ENCODE data around the gene EOLA2. TPM values are rescaled to one million over a fixed set of nuclear protein-coding genes. Genes with fewer than 3 reads are reported as not detected.
"Not testable (repeated sequence)": the region's sequence is repeated elsewhere in the genome, so short reads cannot be mapped to it uniquely, and the experiment has no call there.

The EOLA2 gene
- polyA plus RNA-seq, 2 donors = 13.9 to 23.1 TPM

DNA sequence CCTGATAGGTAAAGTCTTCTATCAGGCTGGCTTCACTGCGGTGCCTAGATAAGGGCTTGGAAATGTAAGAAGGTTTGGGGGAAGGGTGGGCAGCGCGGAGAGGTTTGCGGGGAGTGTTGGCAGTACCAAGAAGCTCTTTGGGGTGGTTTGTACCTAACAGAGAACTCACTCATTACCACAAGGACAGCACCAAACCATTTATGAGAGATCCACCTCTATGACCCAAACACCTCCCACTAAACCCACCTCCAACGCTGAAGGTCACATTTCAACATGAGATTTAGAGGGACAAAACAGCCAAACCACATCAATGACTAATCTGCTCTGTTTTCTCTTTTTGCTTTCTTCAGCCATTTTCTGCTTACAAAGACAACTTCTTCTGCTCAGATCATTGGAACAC, 13.9 kb downstream of the EOLA2 start:
- no CpG with 5 or more reads among the region's 5 CpGs for WGBS, 2 donors
- H3K36me3 ChIP-seq (ENCODE audit: control insufficient read depth in 2 of 2, insufficient read depth in 2 of 2, low read length in 1 of 2); H3K4me3 ChIP-seq (ENCODE audit: low read depth in 1 of 2, low read length in 2 of 2); H3K4me1 ChIP-seq (ENCODE audit: control insufficient read depth in 2 of 2, insufficient read depth in 2 of 2, low read length in 1 of 2); H3K27ac ChIP-seq (ENCODE audit: low read depth in 2 of 2, low read length in 1 of 2); H3K9me3 ChIP-seq (ENCODE audit: control insufficient read depth in 2 of 2, insufficient read depth in 1 of 2, low read depth in 1 of 2, low read length in 1 of 2); H3K27me3 ChIP-seq (ENCODE audit: control insufficient read depth in 1 of 2, insufficient read depth in 2 of 2, low read length in 2 of 2): not testable (repeated sequence)

DNA sequence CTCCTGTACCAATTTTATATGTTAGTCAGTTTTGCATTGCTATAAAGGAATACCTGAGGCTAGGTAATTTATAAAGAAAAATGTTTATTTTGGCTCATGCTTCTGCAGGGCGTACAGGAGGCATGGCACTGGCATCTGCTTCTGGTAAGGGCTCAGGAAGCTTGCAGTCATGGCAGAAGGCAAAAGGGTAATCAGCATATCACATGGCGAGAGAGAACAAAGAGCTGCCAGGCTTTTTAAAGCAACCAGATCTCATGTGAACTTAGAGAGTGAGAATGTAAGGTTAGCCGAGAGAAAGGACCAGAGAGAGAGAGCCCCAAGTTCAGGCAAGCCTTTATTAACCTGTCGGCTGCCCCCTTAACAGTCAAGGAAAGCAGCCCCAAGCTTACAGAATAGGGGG, 14.5 kb downstream of the EOLA2 start:
- no CpG with 5 or more reads among the region's 4 CpGs for WGBS, 2 donors
- not testable (repeated sequence) for H3K27ac ChIP-seq (ENCODE audit: low read depth in 2 of 2, low read length in 1 of 2); H3K36me3 ChIP-seq (ENCODE audit: control insufficient read depth in 2 of 2, insufficient read depth in 2 of 2, low read length in 1 of 2); H3K4me1 ChIP-seq (ENCODE audit: control insufficient read depth in 2 of 2, insufficient read depth in 2 of 2, low read length in 1 of 2); H3K27me3 ChIP-seq (ENCODE audit: control insufficient read depth in 1 of 2, insufficient read depth in 2 of 2, low read length in 2 of 2); H3K9me3 ChIP-seq (ENCODE audit: control insufficient read depth in 2 of 2, insufficient read depth in 1 of 2, low read depth in 1 of 2, low read length in 1 of 2); H3K4me3 ChIP-seq (ENCODE audit: low read depth in 1 of 2, low read length in 2 of 2)

DNA sequence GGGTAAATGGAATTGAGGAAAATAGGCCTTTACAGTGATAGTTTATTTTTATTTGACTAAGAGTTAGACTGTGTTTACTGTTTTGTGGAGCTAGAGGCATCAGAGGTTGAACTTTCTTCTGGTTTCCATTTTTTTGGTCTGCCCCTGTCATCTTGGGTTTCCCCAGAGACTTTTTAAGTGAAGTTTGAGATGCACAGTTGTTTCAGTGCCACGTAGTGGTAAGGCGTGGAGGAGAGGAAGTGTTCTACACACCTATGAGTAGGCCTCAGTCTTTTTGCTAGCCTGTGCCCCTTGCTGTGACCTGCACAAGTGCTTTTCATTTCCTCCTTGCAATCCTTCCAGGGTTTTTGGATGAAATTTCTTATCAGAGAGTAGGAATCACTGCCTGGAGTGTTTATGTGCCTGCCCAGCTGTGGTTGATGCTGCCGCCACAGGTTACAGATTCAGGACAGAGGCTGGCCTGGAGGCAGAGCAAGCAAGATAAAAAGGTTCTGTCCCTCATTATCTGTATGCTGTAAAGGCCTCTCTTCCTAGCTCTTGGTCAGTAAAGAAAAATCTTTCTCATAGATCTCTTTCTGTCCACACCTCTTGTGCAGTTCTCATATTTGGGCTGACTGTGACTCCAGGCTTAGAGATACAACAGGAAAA, 21.4 kb downstream of the EOLA2 start:
- Histone ChIP-seq H3K36me3 (ENCODE audit: control insufficient read depth in 2 of 2, insufficient read depth in 2 of 2, low read length in 1 of 2) (no peaks in the 10 kb centered on the region), H3K27ac (ENCODE audit: low read depth in 2 of 2, low read length in 1 of 2) (no peak overlapping the region), H3K4me3 (ENCODE audit: low read depth in 1 of 2, low read length in 2 of 2) (no peak overlapping the region), H3K9me3 (ENCODE audit: control insufficient read depth in 2 of 2, insufficient read depth in 1 of 2, low read depth in 1 of 2, low read length in 1 of 2) (no peaks in the 10 kb centered on the region), H3K27me3 (ENCODE audit: control insufficient read depth in 1 of 2, insufficient read depth in 2 of 2, low read length in 2 of 2) (no peaks in the 10 kb centered on the region), H3K4me1 (ENCODE audit: control insufficient read depth in 2 of 2, insufficient read depth in 2 of 2, low read length in 1 of 2) (no peaks in the 10 kb centered on the region)
- 79 to 81% methylated on average over 3 of the region's 3 CpGs for WGBS, 2 donors

DNA sequence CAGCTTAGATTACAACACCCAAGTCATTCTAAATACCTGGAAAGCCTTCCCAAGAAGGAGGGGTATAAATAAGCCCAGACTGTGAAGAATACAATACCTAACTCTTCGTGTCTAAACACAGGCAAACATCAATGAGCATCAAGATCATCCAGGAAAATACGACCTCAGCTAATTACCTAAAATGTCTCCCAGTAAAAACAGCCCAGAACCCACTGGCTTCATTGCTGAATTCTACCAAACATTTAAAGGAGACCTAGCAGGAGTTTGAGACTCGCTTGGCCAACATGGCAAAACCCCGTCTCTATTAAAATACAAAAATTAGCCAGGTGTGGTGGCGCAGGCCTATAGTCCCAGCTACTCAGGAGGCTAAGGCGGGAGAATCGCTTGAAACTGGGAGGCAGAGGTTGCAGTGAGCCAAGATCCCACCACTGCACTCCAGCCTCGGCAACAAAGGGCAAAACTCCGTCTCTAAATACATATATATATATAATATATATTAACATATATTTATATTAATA, 28.1 kb downstream of the EOLA2 start:
- Histone ChIP-seq H3K27ac (ENCODE audit: low read depth in 2 of 2, low read length in 1 of 2) (no peak overlapping the region), H3K9me3 (ENCODE audit: control insufficient read depth in 2 of 2, insufficient read depth in 1 of 2, low read depth in 1 of 2, low read length in 1 of 2) (no peaks in the 10 kb centered on the region), H3K4me1 (ENCODE audit: control insufficient read depth in 2 of 2, insufficient read depth in 2 of 2, low read length in 1 of 2) (no peaks in the 10 kb centered on the region), H3K27me3 (ENCODE audit: control insufficient read depth in 1 of 2, insufficient read depth in 2 of 2, low read length in 2 of 2) (no peaks in the 10 kb centered on the region), H3K4me3 (ENCODE audit: low read depth in 1 of 2, low read length in 2 of 2) (no peak overlapping the region), H3K36me3 (ENCODE audit: control insufficient read depth in 2 of 2, insufficient read depth in 2 of 2, low read length in 1 of 2) (no peaks in the 10 kb centered on the region)
- WGBS, 2 donors = 91 to 95% methylated on average over 9 of the region's 9 CpGs

DNA sequence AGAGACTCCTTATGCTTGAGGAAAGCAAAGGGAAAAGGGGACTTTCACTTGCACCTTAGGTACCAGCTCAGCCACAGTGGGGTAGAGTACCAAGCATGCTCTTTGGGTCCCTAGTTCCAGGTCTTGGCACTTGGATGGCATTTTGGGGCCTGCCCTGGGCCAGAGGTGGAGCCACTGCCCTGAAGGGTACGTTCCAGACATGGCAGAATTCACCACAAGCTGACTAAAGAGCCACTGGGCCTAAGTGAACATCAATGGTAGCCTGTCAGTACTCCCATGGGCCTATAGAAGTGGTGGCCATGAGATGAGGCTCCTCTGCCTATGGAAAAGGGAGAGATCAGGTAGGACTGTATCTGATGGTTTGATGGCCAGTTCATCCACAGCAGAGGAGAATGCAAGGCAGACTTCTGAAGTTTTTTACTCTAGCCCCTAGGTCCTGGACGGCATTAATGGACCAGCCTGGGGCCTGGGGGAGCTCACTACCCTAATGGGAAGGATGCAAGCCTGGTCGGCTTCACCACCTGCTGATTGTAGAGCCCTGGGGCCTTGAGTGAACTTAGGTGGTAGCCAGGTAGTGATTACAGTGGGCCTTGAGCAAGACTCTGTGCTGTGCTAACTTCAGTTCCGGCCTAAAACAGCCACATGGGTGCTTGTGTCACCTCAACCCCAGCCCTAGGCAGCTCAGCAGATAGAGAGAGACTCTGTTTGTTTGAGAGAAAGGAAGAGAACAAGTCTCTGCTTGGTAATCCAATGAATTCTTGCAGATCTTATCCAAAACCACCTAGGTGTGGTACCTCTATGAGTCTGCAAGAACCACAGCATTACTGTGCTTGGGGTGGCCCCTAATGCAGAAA, 28.7 kb downstream of the EOLA2 start:
- WGBS, 2 donors = 91 to 92% methylated on average over 4 of the region's 4 CpGs
- H3K27ac ChIP-seq (ENCODE audit: low read depth in 2 of 2, low read length in 1 of 2) = no peak overlapping the region

DNA sequence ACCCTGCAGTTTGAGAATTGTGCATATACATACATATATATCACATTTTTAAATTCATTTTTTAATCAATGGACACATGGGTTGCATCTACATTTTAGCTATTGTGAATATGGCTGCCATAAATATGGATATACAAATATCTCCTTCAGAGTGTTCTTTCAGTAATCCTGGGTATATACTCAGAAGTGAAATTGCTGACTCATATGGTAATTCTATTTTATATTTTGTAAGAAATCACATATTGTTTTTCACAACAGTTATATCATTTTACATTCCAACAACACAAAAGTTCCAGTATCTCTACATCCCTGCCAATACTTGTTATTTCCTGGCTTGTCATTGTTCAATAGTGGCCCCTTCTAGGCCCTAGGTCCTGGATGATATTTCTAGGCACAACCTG, 29.6 kb downstream of the EOLA2 start:
- Histone ChIP-seq H3K27ac (ENCODE audit: low read depth in 2 of 2, low read length in 1 of 2) (no peak overlapping the region), H3K4me3 (ENCODE audit: low read depth in 1 of 2, low read length in 2 of 2) (no peak overlapping the region), H3K27me3 (ENCODE audit: control insufficient read depth in 1 of 2, insufficient read depth in 2 of 2, low read length in 2 of 2) (no peaks in the 10 kb centered on the region), H3K4me1 (ENCODE audit: control insufficient read depth in 2 of 2, insufficient read depth in 2 of 2, low read length in 1 of 2) (no peaks in the 10 kb centered on the region), H3K36me3 (ENCODE audit: control insufficient read depth in 2 of 2, insufficient read depth in 2 of 2, low read length in 1 of 2) (no peaks in the 10 kb centered on the region), H3K9me3 (ENCODE audit: control insufficient read depth in 2 of 2, insufficient read depth in 1 of 2, low read depth in 1 of 2, low read length in 1 of 2) (no peaks in the 10 kb centered on the region)

More for the DNA sequence above, 28.7 kb downstream of the EOLA2 start:
- Histone ChIP-seq H3K4me3 (ENCODE audit: low read depth in 1 of 2, low read length in 2 of 2) (no peak overlapping the region), H3K4me1 (ENCODE audit: control insufficient read depth in 2 of 2, insufficient read depth in 2 of 2, low read length in 1 of 2) (no peaks in the 10 kb centered on the region), H3K36me3 (ENCODE audit: control insufficient read depth in 2 of 2, insufficient read depth in 2 of 2, low read length in 1 of 2) (no peaks in the 10 kb centered on the region), H3K27me3 (ENCODE audit: control insufficient read depth in 1 of 2, insufficient read depth in 2 of 2, low read length in 2 of 2) (no peaks in the 10 kb centered on the region), H3K9me3 (ENCODE audit: control insufficient read depth in 2 of 2, insufficient read depth in 1 of 2, low read depth in 1 of 2, low read length in 1 of 2) (no peaks in the 10 kb centered on the region)

DNA sequence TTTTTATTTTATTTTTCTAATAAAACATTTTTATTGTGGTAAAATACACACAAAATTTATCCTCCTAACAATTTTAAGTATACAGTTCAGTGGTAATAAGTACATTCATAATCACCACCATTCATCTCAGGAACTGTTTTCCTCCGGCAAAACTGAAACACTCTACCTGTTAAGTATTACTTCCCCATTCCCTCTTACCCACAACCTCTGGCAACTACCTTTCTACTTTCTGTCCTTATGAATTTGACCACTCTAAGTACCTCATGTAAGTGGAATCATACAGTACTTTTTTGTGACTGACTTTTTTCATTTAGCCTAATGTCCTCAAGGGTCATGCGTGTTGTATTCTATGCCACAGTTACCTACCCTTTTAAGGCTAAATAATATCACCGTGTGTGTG, 30.0 kb downstream of the EOLA2 start:
- Histone ChIP-seq H3K36me3 (ENCODE audit: control insufficient read depth in 2 of 2, insufficient read depth in 2 of 2, low read length in 1 of 2) (no peaks in the 10 kb centered on the region), H3K9me3 (ENCODE audit: control insufficient read depth in 2 of 2, insufficient read depth in 1 of 2, low read depth in 1 of 2, low read length in 1 of 2) (no peaks in the 10 kb centered on the region), H3K27ac (ENCODE audit: low read depth in 2 of 2, low read length in 1 of 2) (no peak overlapping the region), H3K27me3 (ENCODE audit: control insufficient read depth in 1 of 2, insufficient read depth in 2 of 2, low read length in 2 of 2) (no peaks in the 10 kb centered on the region), H3K4me3 (ENCODE audit: low read depth in 1 of 2, low read length in 2 of 2) (no peak overlapping the region), H3K4me1 (ENCODE audit: control insufficient read depth in 2 of 2, insufficient read depth in 2 of 2, low read length in 1 of 2) (no peaks in the 10 kb centered on the region)
- 92 to 94% methylated on average over 3 of the region's 3 CpGs for WGBS, 2 donors

DNA sequence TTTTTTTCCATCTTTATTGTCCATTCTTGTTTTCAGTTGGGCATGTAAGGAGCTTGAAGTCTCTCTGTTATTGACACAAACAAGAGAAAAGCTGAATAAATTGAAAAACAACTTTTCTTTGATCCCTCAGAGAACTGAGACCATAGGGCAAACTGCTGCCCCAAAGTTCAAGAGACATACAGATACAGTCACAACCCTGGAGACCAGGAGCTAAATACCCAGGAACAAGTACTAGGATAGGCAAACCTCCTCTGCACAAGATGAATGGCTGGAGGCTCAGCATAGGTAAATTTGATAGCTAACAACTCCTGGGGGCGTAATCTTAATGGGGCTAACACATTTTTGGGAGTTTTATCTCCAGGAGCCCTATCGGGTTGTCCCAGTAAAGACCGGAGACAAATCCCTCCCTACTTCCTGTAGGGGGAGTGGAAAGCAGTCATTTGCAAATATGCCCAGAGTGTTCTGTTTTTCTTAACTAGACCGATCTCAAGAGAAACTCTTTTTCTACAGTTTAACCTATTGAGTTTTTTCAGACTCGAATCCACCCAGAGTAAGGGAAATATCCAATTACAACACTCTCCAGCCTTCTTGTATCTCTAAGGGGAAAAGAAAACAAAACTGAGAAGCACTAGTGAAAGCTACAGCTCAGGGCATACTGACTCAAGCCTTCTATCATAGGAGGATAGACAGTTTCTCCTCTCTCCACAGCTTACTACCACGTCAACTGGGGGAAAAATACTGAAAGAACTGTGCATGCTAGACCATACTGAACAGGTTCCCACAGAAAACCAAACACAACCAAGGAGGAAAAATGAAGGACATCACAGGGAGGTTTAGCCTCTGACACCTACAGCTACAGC, 34.2 kb downstream of the EOLA2 start:
- no peaks in the 10 kb centered on the region for H3K4me1 ChIP-seq (ENCODE audit: control insufficient read depth in 2 of 2, insufficient read depth in 2 of 2, low read length in 1 of 2)
- peaks cover 0 to 4% of the 10 kb centered on the region in 2 donors for H3K27me3 ChIP-seq (ENCODE audit: control insufficient read depth in 1 of 2, insufficient read depth in 2 of 2, low read length in 2 of 2)
- H3K9me3 ChIP-seq (ENCODE audit: control insufficient read depth in 2 of 2, insufficient read depth in 1 of 2, low read depth in 1 of 2, low read length in 1 of 2) = no peaks in the 10 kb centered on the region
- 27 to 34% methylated on average over 6 of the region's 6 CpGs for WGBS, 2 donors
- H3K36me3 ChIP-seq (ENCODE audit: control insufficient read depth in 2 of 2, insufficient read depth in 2 of 2, low read length in 1 of 2) = no peaks in the 10 kb centered on the region
- no peak overlapping the region for H3K4me3 ChIP-seq (ENCODE audit: low read depth in 1 of 2, low read length in 2 of 2)
- no peak overlapping the region for H3K27ac ChIP-seq (ENCODE audit: low read depth in 2 of 2, low read length in 1 of 2)

DNA sequence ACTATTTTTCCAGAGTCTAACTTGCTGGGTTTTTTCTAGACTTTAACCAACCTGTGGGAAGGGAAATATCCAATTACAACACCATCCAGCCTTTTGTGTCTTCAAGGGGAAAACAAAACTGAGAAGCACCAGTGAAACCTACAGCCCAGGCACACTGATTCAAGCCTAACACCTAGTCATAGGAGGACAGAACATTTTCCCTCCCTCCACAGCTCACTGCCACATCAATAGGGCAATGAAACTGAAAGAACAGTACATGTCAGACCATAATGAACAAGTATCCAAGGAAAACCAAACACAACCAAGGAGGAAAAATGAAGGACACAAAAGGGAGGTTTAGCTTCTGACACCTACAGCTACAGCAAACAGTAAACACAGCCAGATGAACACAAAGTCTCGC, 39.7 kb downstream of the EOLA2 start:
- Histone ChIP-seq H3K4me3 (ENCODE audit: low read depth in 1 of 2, low read length in 2 of 2) (no peak overlapping the region), H3K4me1 (ENCODE audit: control insufficient read depth in 2 of 2, insufficient read depth in 2 of 2, low read length in 1 of 2) (no peaks in the 10 kb centered on the region), H3K9me3 (ENCODE audit: control insufficient read depth in 2 of 2, insufficient read depth in 1 of 2, low read depth in 1 of 2, low read length in 1 of 2) (no peaks in the 10 kb centered on the region), H3K27me3 (ENCODE audit: control insufficient read depth in 1 of 2, insufficient read depth in 2 of 2, low read length in 2 of 2) (peaks cover 0 to 4% of the 10 kb centered on the region in 2 donors), H3K27ac (ENCODE audit: low read depth in 2 of 2, low read length in 1 of 2) (no peak overlapping the region), H3K36me3 (ENCODE audit: control insufficient read depth in 2 of 2, insufficient read depth in 2 of 2, low read length in 1 of 2) (no peaks in the 10 kb centered on the region)
- 52 to 67% methylated on average over 1 of the region's 1 CpG for WGBS, 2 donors

Data from esophagus (tissue), 2 donors.